GM19452 (cell line): ENCODE data around the gene SH3RF3.

Experiments
- ATAC-seq: cut with Tn5 transposase; IDR thresholded peaks from one replicate; pipeline ENCODE4 v1.9.1; 2021; ENCODE audit not compliant: unreplicated experiment

The SH3RF3 gene

GRCh38 chr2:109427661-109428091 lies 298.7 kb downstream of the SH3RF3 start:
- no peak for ATAC-seq

GRCh38 chr2:109428281-109428680 lies 299.3 kb downstream of the SH3RF3 start:
- ATAC-seq: no peak

DNA sequence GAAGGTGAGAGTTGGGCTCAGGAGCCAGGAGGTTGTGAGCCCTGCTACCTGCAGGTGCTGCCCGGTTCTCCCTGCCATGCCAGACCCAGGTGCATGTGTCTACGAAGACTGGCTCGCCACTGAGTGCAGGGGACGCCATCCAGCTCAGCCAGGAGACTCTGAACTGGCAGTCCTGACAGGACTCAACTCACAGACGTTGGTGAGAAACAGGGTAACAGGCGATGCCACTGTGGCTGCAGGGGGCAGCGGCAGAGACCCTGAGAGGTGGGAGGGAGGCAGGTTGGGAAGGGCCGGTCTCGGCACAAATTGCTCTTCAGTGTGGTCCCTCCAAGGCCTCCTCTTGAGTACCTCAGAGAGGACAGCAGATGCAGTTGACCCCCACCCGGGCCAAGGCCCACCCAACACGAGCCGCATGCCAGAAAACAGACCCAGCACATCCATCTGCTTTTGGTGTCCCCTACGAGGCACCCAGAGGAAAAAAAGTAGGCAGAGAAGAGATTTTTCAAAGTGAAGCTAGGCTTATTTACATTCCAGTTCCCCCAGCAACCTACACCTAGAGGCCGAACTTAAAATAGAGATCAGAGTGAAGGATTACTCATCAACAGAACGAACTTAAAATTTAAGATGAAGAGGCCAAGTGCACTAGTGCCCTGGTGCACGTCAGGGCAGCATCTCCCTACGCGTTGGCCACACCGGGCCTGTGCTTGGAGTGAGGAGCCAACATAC lies 300.0 kb downstream of the SH3RF3 start:
- ATAC-seq: no peak

DNA sequence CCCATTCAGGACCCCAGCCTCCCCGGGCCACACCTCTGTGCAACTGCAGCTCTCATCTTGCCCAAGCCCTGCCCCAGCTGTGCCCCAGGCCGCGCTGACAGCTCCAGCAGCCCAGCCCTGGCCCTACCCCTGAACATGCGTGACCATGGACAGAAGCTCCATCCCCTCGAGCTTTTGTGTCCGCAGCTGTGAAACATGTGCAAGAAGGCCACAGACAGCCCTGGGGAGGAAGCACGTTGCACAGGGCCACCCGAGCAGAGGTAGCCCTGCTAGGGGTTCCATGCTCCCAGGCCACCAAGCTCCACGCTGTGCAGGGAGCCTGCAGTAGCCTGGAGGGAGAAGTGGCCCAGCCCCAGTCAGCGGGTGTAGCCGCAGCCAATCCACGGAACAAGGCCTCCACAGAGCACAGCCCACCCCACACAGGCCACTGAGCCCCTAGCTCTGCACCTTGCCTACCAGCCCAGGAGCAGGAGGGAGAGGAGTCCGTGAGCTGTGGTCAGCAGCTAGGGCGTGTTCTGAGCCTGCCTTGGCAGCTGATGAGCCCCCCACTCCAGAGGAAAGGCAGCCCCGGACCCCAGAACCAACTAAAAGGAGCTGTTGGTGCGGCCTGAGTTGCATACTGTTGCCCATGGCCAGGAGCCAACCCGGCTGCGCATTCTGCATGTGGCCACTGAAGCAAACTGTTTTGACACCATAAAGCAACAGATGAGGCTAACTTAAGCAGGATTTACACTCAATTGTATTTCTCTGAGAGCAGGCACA lies 300.7 kb downstream of the SH3RF3 start:
- no peak for ATAC-seq

GRCh38 chr2:109430329-109430636 lies 301.3 kb downstream of the SH3RF3 start:
- ATAC-seq: no peak

- no peak for ATAC-seq
These were observed 303.4 kb downstream of the SH3RF3 start for GRCh38 chr2:109432421-109432820.

GRCh38 chr2:109433486-109433885 lies 304.5 kb downstream of the SH3RF3 start:
- no peak for ATAC-seq

DNA sequence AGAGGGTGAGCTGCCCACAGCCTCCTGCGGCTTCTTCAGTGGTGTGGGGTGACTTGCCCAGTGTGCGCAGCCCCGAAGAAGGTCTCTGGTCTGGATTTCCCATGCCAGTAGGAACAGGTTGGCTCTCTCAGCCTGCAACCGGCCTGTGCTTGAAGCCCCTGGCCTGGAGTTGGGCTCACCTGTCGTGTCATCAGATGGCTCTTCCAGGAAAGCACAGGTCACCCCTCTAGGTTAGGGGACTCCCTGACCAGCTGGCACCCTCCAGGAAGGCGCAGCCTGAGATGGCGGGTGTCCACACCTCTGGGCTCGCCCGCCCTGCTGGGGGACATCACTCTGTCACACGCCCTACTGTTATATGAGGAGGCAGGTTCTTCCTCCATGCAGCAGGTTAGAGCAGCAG lies 304.9 kb downstream of the SH3RF3 start:
- ATAC-seq: no peak

GRCh38 chr2:109434351-109434750 lies 305.3 kb downstream of the SH3RF3 start:
- no peak for ATAC-seq

DNA sequence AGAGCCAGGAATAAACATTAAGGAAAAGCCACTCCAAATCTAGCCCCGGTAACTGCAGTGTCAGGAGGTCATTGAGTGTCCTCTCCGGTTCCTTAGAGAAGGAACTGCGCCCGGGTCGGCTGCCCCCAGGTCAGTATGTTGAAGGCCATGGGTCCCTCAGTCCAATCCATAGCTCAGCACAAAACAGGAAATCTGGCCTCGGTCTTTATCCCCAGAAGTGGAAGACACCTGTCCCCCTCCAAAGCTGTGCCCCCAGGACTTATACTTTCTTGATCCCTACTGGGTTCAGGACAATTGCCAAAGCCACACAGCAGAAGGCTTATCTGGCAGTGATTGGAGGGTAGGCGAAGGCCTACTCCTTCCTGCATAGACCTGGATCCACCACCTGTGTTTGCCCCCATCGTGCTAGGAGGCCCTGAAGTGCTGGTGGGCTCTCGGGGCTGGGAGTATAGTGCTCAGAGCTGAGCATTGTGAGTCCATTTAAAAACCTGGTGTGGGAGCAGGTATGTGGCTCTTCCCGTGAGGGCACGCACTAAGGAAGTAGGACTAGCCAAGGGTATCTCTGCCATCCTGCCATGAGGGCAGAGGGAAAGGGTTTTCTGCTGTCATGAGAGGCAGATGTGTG lies 306.2 kb downstream of the SH3RF3 start:
- no peak for ATAC-seq

- no peak for ATAC-seq
These were observed 307.0 kb downstream of the SH3RF3 start for GRCh38 chr2:109435901-109436598.

GRCh38 chr2:109436610-109437225 lies 307.7 kb downstream of the SH3RF3 start:
- no peak for ATAC-seq

DNA sequence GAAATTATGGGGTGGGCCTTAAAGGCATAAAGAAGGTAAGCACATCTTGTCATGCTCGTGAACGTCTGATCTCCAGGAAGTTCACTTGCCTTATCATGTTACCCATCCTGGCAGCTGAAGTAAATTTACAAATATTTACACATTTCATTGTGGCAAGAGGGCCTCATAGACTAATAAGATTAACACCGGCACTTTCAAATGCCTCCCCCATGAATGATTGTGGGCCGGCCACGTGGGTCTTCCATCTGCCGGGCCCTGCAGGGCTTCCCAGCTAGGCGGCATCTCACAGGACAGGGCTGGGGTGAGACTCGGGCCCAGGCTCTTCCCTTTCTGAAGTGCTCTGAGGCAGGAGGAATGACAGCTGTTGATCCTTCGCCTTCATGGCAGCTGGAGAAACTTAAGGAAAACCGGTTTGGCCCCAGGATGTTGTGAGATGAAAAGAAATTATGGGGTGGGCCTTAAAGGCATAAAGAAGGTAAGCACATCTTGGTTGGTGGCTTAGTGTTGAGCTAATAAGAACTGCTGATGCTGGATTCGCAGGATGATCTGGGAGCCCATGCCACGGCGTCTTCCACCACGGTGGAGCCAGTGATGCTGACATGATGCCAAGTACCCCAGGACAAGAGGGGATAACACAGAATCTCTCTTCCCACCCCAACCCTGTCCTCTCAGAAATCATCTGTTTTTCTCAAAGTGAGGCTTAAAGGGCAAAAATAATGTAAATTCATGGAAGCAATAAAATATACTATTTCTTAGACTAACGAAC lies 308.5 kb downstream of the SH3RF3 start:
- no peak for ATAC-seq

DNA sequence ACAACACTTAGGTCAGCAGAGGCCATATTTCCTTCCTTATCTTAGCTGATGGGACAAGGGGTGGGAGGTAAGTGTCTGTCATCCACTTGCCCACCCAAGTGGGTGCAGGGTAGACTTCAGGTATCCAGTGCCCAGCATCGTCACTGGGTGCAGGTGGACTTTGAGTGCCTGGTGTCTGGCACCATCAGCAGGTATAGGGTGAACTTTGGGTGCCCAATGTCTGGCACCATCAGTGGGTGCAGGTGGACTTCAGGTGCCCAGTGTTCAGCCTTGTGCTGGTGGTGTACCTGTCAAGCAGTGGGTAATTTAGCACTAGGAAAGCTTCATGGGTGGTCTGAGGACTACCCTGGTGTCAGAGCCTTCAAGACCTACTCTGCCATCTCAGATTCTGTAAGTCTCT lies 309.1 kb downstream of the SH3RF3 start:
- ATAC-seq: no peak

GRCh38 chr2:109438773-109439389 lies 309.9 kb downstream of the SH3RF3 start:
- ATAC-seq: no peak

- no peak for ATAC-seq
These were observed 310.4 kb downstream of the SH3RF3 start for GRCh38 chr2:109439390-109439786.

DNA sequence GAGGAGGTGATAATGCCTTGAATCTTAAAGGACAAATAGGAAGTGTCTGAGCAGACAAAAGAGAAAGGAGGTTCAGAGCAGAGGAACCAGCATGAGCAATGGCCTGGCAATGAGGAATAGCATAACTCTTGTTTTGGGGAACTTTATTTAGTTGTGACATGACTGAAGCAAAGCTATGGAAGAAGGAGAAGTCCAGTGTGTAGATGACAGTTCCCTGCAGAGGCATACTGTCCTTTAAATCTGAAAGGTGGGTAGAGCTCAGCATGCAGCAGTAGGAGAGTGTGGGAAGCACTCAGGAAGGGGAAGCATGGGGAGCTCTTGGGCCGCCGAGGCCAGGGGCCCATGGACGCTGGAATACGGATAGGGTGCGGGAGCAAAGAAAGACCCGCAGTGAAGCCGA lies 311.0 kb downstream of the SH3RF3 start:
- no peak for ATAC-seq

GRCh38 chr2:109440499-109441156 lies 311.6 kb downstream of the SH3RF3 start:
- ATAC-seq: no peak

- no peak for ATAC-seq
These were observed 313.8 kb downstream of the SH3RF3 start for GRCh38 chr2:109442715-109443319.
